Left renal cortex interstitium (tissue), 4 donors: ENCODE measurements around the gene CIDEC. TPM values are rescaled to one million over a fixed set of nuclear protein-coding genes. Genes with fewer than 3 reads are reported as not detected.
"Not testable (repeated sequence)": the region's sequence is repeated elsewhere in the genome, so short reads cannot be mapped to it uniquely, and the experiment has no call there.

ENCODE experiments used
- DNase-seq, 4 donors: peaks; one replicate each; pipeline ENCODE4 v3.0.0-alpha.2; 2013; ENCODE audit warnings: low read depth in 4 of 4, low spot score in 2 of 4, missing footprints in 1 of 4
- polyA plus RNA-seq, 4 donors: library from polyadenylated mRNA; unstranded; fragments of 120-200 nt; gene quantifications; one replicate each; pipeline ENCODE4 v1.2.1, GENCODE V29; 2013; ENCODE audit not compliant: insufficient read length in 4 of 4

The CIDEC gene
- polyA plus RNA-seq, 4 donors: 0.17 to 0.21 TPM; not detected in 2

GRCh38 chr3:9881441-9881840, 1.4 kb upstream of the CIDEC start:
- DNase-seq: no peak

GRCh38 chr3:9878700-9879099, 1.4 kb downstream of the CIDEC start:
- no peak for DNase-seq

- DNase-seq: no peak
Measured at GRCh38 chr3:9876991-9877390, 3.1 kb downstream of the CIDEC start.

GRCh38 chr3:9876255-9876654, 3.8 kb downstream of the CIDEC start:
- DNase-seq: not testable (repeated sequence)

- no peak for DNase-seq
Measured at GRCh38 chr3:9875448-9875847, 4.6 kb downstream of the CIDEC start.

- DNase-seq: not testable (repeated sequence)
Measured at GRCh38 chr3:9872067-9872466, 8.0 kb downstream of the CIDEC start.

GRCh38 chr3:9870978-9871377, 9.1 kb downstream of the CIDEC start:
- no peak for DNase-seq

GRCh38 chr3:9869955-9870354, 10.1 kb downstream of the CIDEC start:
- no peak for DNase-seq

- DNase-seq: no peak
Measured at GRCh38 chr3:9867106-9867505, 12.9 kb downstream of the CIDEC start.

- no peak for DNase-seq
Measured at GRCh38 chr3:9866639-9867038, 13.4 kb downstream of the CIDEC start.

GRCh38 chr3:9865125-9865637, 14.9 kb downstream of the CIDEC start:
- not testable (repeated sequence) for DNase-seq

- DNase-seq: peak in 1 of 4 donors; percentile 42
Measured at GRCh38 chr3:9864200-9864927, 15.7 kb downstream of the CIDEC start.

GRCh38 chr3:9863058-9863772, 16.8 kb downstream of the CIDEC start:
- no peak for DNase-seq

GRCh38 chr3:9862391-9863057, 17.5 kb downstream of the CIDEC start:
- peak in 1 of 4 donors; percentile 19 for DNase-seq

GRCh38 chr3:9861626-9862130, 18.4 kb downstream of the CIDEC start:
- no peak for DNase-seq

- no peak for DNase-seq
Measured at GRCh38 chr3:9861201-9861600, 18.9 kb downstream of the CIDEC start.

- DNase-seq: no peak
Measured at GRCh38 chr3:9859530-9860025, 20.5 kb downstream of the CIDEC start.

- DNase-seq: no peak
Measured at GRCh38 chr3:9855594-9855993, 24.5 kb downstream of the CIDEC start.

GRCh38 chr3:9854291-9854940, 25.6 kb downstream of the CIDEC start:
- DNase-seq: not testable (repeated sequence)

GRCh38 chr3:9852528-9852927, 27.5 kb downstream of the CIDEC start:
- DNase-seq: no peak
